H1 (cell line): ENCODE measurements around the gene ADGRG7.

Experiments used
- CBX5 ChIP-seq: fragments of 300-800, 300-1000 bp; sonication (generic); IDR thresholded peaks from 2 replicates; pipeline ENCODE4 v1.7.1; 2016; ENCODE audit warnings: antibody characterized with exemption, low read length, low read depth
- CEBPB ChIP-seq: IDR thresholded peaks from 2 replicates; pipeline ENCODE4 v1.6.1; 2012; ENCODE audit warnings: low read depth, low read length
- EP300 ChIP-seq, 2 experiments: IDR thresholded peaks; 1 replicate in 1 of 2; 2 replicates in 1 of 2; pipeline ENCODE4 v1.6.1; 2011 to 2012; ENCODE audit warnings: low read depth in 2 of 2, low read length in 2 of 2, mild to moderate bottlenecking in 2 of 2, borderline replicate concordance in 1 of 2, inconsistent platforms in 1 of 2, moderate library complexity in 1 of 2
- EZH2 ChIP-seq: fragments of 200-600 bp; sonication (generic); IDR thresholded peaks from 2 replicates; pipeline ENCODE4 v1.7.1; 2012; ENCODE audit warnings: low read depth, mild to moderate bottlenecking, moderate library complexity, low read length, inconsistent platforms; ENCODE audit not compliant: severe bottlenecking
- KDM1A ChIP-seq: fragments of 200-600, 300-600 bp; sonication (generic); IDR thresholded peaks from 2 replicates; pipeline ENCODE4 v1.7.1; 2016; ENCODE audit warnings: mild to moderate bottlenecking, low read length, borderline replicate concordance
- POLR2AphosphoS5 ChIP-seq: IDR thresholded peaks from 2 replicates; pipeline ENCODE4 v1.6.1; 2011; ENCODE audit warnings: low read depth, low read length
- POU5F1 ChIP-seq: IDR thresholded peaks from 2 replicates; pipeline ENCODE4 v1.6.1; 2011; ENCODE audit warnings: low read depth, mild to moderate bottlenecking, low read length, moderate library complexity
- RAD21 ChIP-seq, 2 experiments: IDR thresholded peaks in 1 of 2; conservative IDR thresholded peaks in 1 of 2; 2 replicates each; pipeline ENCODE4 v1.6.1; 2011; ENCODE audit warnings: low read depth in 2 of 2, low read length in 2 of 2, improper control_type of control experiment in 1 of 2, inconsistent platforms in 1 of 2, mild to moderate bottlenecking in 1 of 2, moderate library complexity in 1 of 2
- RFX5 ChIP-seq: IDR thresholded peaks from 2 replicates; pipeline ENCODE4 v1.6.1; 2011; ENCODE audit warnings: low read depth, low read length, improper control_type of control experiment, borderline replicate concordance
- RNF2 ChIP-seq: fragments of 200-900, 300-1000 bp; sonication (generic); IDR thresholded peaks from 2 replicates; pipeline ENCODE4 v1.7.1; 2016; ENCODE audit warnings: borderline replicate concordance, low read depth, mild to moderate bottlenecking, antibody characterized with exemption, low read length; ENCODE audit not compliant: poor library complexity, severe bottlenecking; ENCODE audit errors: missing control alignments
- RXRA ChIP-seq: IDR thresholded peaks from 2 replicates; pipeline ENCODE4 v1.6.1; 2011; ENCODE audit warnings: low read depth, mild to moderate bottlenecking, low read length, moderate library complexity; ENCODE audit not compliant: insufficient read depth
- SIN3A ChIP-seq, 2 experiments: IDR thresholded peaks in 1 of 2; conservative IDR thresholded peaks in 1 of 2; 2 replicates each; pipeline ENCODE4 v1.6.1; 2011 to 2012; ENCODE audit warnings: low read length in 2 of 2, improper control_type of control experiment in 1 of 2, low read depth in 1 of 2, mild to moderate bottlenecking in 1 of 2
- TF ChIP-seq, protein P1 (sequence below), 3 experiments: IDR thresholded peaks; 1 replicate in 2 of 3; 2 replicates in 1 of 3; pipeline versions ENCODE4 v1.5.1 to v1.6.1; 2011; ENCODE audit warnings: low read length in 3 of 3, mild to moderate bottlenecking in 3 of 3, inconsistent platforms in 2 of 3, low read depth in 1 of 3, moderate library complexity in 1 of 3; ENCODE audit not compliant: insufficient read depth in 1 of 3; ENCODE audit errors: control extremely low read depth in 1 of 3

DNA sequence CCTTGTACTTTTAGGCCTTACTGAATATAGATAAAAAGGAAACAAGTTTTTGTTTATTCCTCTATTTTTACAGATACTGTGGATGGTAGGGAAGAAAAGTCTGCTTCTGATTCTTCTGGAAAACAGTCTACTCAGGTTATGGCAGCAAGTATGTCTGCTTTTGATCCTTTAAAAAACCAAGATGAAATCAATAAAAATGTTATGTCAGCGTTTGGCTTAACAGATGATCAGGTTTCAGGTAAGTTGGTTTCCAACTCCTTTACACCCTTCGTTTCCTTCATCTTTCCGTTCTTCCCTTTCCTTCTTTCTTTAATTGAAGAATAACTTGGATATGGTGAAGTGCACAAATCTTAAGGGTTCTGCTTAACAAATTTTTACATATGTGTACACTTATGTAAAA is 123.0 kb downstream of the ADGRG7 start:
- TF ChIP-seq, protein P1, sequence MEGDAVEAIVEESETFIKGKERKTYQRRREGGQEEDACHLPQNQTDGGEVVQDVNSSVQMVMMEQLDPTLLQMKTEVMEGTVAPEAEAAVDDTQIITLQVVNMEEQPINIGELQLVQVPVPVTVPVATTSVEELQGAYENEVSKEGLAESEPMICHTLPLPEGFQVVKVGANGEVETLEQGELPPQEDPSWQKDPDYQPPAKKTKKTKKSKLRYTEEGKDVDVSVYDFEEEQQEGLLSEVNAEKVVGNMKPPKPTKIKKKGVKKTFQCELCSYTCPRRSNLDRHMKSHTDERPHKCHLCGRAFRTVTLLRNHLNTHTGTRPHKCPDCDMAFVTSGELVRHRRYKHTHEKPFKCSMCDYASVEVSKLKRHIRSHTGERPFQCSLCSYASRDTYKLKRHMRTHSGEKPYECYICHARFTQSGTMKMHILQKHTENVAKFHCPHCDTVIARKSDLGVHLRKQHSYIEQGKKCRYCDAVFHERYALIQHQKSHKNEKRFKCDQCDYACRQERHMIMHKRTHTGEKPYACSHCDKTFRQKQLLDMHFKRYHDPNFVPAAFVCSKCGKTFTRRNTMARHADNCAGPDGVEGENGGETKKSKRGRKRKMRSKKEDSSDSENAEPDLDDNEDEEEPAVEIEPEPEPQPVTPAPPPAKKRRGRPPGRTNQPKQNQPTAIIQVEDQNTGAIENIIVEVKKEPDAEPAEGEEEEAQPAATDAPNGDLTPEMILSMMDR (IDR thresholded peaks at IDR 0.05; ENCODE audit: control extremely low read depth in 1 of 3, insufficient read depth in 1 of 3, low read depth in 1 of 3, low read length in 3 of 3): no peak
- TF ChIP-seq EP300 (IDR thresholded peaks at IDR 0.05; ENCODE audit: borderline replicate concordance in 1 of 2, low read depth in 2 of 2, low read length in 2 of 2) (no peak), CEBPB (no peak), KDM1A (no peak), RAD21 (IDR thresholded peaks at IDR 0.05 in 1 of 2, conservative IDR thresholded peaks at IDR 0.05 in 1 of 2; ENCODE audit: low read depth in 2 of 2, low read length in 2 of 2) (no peak), SIN3A (conservative IDR thresholded peaks at IDR 0.05 in 1 of 2, IDR thresholded peaks at IDR 0.05 in 1 of 2; ENCODE audit: low read depth in 1 of 2, low read length in 2 of 2) (no peak), POU5F1 (no peak), POLR2AphosphoS5 (no peak), EZH2 (no peak), RFX5 (no peak), RNF2 (no peak), RXRA (no peak), CBX5 (no peak)
